Measurements from ENCODE around the gene P4HB. TPM values are rescaled to one million over a fixed set of nuclear protein-coding genes. Genes with fewer than 3 reads are reported as not detected.

P4HB gene
- total and polyA plus RNA-seq, 2 donors (not counting 1 experiment from before 2014, with no cell fraction given), result 109 to 1,034 TPM

GRCh38 chr17:81891303-81891552 is 30.9 kb upstream of the P4HB start:
- no peaks in the 10 kb centered on the region for H3K27me3 ChIP-seq (ENCODE audit: control insufficient read depth, insufficient read depth, low read length)
- no peak overlapping the region for H2AFZ ChIP-seq (ENCODE audit: low read length)
- no peak overlapping the region for H3K4me2 ChIP-seq (ENCODE audit: extremely low read depth, insufficient read depth, low read length)
- H3K79me2 ChIP-seq (ENCODE audit: control insufficient read depth, insufficient read depth, low read length), result peaks cover 59% of the 10 kb centered on the region
- no peak for DNase-seq (ENCODE audit: low read depth in 2 of 2)
- H3K4me3 ChIP-seq (replicated peaks in 1 of 4; ENCODE audit: control extremely low read depth in 1 of 4, insufficient read depth in 1 of 4, low read depth in 3 of 4, low read length in 4 of 4), result peak overlapping the region in 2 of 4 experiments; percentile 80 to 85
- H3K4me1 ChIP-seq (ENCODE audit: control insufficient read depth, extremely low read depth, insufficient read depth, low read length), result peaks cover 14% of the 10 kb centered on the region
- peak overlapping the region; percentile 86 for H3K27ac ChIP-seq (ENCODE audit: insufficient read depth, low read length)
- H3K9me3 ChIP-seq (ENCODE audit: control insufficient read depth, insufficient read depth, low read depth, low read length), result no peaks in the 10 kb centered on the region
- TF ChIP-seq CTCF (conservative IDR thresholded peaks at IDR 0.05 in 1 of 2, IDR thresholded peaks at IDR 0.05 in 1 of 2; ENCODE audit: low read depth in 1 of 2, low read length in 2 of 2) (no peak), EZH2 (IDR thresholded peaks at IDR 0.05; ENCODE audit: low read length, missing control alignments) (no peak)
- H3K9ac ChIP-seq (ENCODE audit: insufficient read depth, low read length), result peak overlapping the region; percentile 96
- no peaks in the 10 kb centered on the region for H4K20me1 ChIP-seq (ENCODE audit: control insufficient read depth, extremely low read depth, insufficient read depth, low read length)
- H3K36me3 ChIP-seq (ENCODE audit: control insufficient read depth, insufficient read depth, low read length), result peaks cover 31% of the 10 kb centered on the region

GRCh38 chr17:81890447-81891302 is 30.3 kb upstream of the P4HB start:
- Histone ChIP-seq H3K4me1 (ENCODE audit: control insufficient read depth, extremely low read depth, insufficient read depth, low read length) (peaks cover 19% of the 10 kb centered on the region), H3K79me2 (ENCODE audit: control insufficient read depth, insufficient read depth, low read length) (peaks cover 64% of the 10 kb centered on the region), H3K9ac (ENCODE audit: insufficient read depth, low read length) (peak overlapping the region; percentile 96), H2AFZ (ENCODE audit: low read length) (no peak overlapping the region), H3K4me2 (ENCODE audit: extremely low read depth, insufficient read depth, low read length) (peak overlapping the region; percentile 73), H3K9me3 (ENCODE audit: control insufficient read depth, insufficient read depth, low read depth, low read length) (no peaks in the 10 kb centered on the region), H3K4me3 (replicated peaks in 1 of 4; ENCODE audit: control extremely low read depth in 1 of 4, insufficient read depth in 1 of 4, low read depth in 3 of 4, low read length in 4 of 4) (peak overlapping the region; percentile 69 to 90 (median 82)), H4K20me1 (ENCODE audit: control insufficient read depth, extremely low read depth, insufficient read depth, low read length) (no peaks in the 10 kb centered on the region), H3K27ac (ENCODE audit: insufficient read depth, low read length) (peak overlapping the region; percentile 86), H3K27me3 (ENCODE audit: control insufficient read depth, insufficient read depth, low read length) (no peaks in the 10 kb centered on the region), H3K36me3 (ENCODE audit: control insufficient read depth, insufficient read depth, low read length) (peaks cover 34% of the 10 kb centered on the region)
- DNase-seq (ENCODE audit: low read depth in 2 of 2), result no peak
- no peak for TF ChIP-seq EZH2 (IDR thresholded peaks at IDR 0.05; ENCODE audit: low read length, missing control alignments)
- no peak for TF ChIP-seq CTCF (conservative IDR thresholded peaks at IDR 0.05 in 1 of 2, IDR thresholded peaks at IDR 0.05 in 1 of 2; ENCODE audit: low read depth in 1 of 2, low read length in 2 of 2)

- Histone ChIP-seq H3K4me3 (replicated peaks in 1 of 4; ENCODE audit: control extremely low read depth in 1 of 4, insufficient read depth in 1 of 4, low read depth in 3 of 4, low read length in 4 of 4) (peak overlapping the region in 3 of 4 experiments; percentile 80 to 90 (median 85)), H3K4me2 (ENCODE audit: extremely low read depth, insufficient read depth, low read length) (peak overlapping the region; percentile 73), H3K79me2 (ENCODE audit: control insufficient read depth, insufficient read depth, low read length) (peaks cover 65% of the 10 kb centered on the region), H3K27me3 (ENCODE audit: control insufficient read depth, insufficient read depth, low read length) (no peaks in the 10 kb centered on the region), H2AFZ (ENCODE audit: low read length) (no peak overlapping the region), H3K27ac (ENCODE audit: insufficient read depth, low read length) (peak overlapping the region; percentile 20), H3K4me1 (ENCODE audit: control insufficient read depth, extremely low read depth, insufficient read depth, low read length) (peaks cover 19% of the 10 kb centered on the region), H3K36me3 (ENCODE audit: control insufficient read depth, insufficient read depth, low read length) (peaks cover 39% of the 10 kb centered on the region), H4K20me1 (ENCODE audit: control insufficient read depth, extremely low read depth, insufficient read depth, low read length) (no peaks in the 10 kb centered on the region), H3K9me3 (ENCODE audit: control insufficient read depth, insufficient read depth, low read depth, low read length) (no peaks in the 10 kb centered on the region), H3K9ac (ENCODE audit: insufficient read depth, low read length) (no peak overlapping the region)
- no peak for DNase-seq (ENCODE audit: low read depth in 2 of 2)
- TF ChIP-seq CTCF (conservative IDR thresholded peaks at IDR 0.05 in 1 of 2, IDR thresholded peaks at IDR 0.05 in 1 of 2; ENCODE audit: low read depth in 1 of 2, low read length in 2 of 2), result no peak
- no peak for TF ChIP-seq EZH2 (IDR thresholded peaks at IDR 0.05; ENCODE audit: low read length, missing control alignments)
Observed at GRCh38 chr17:81889602-81890001, 29.3 kb upstream of the P4HB start.
